Activated naive CD4-positive, alpha-beta T cell treated with anti-CD3 and anti-CD28 coated beads, Interleukin-2, amount 10 ng/mL, durations not matched to agents 7 days and 5 days (primary cell): ENCODE results near the gene ATP6V0C.

ENCODE experiments used
- CTCF ChIA-PET: fragments of 350-600 bp; sonication (Branson Sonifier 250); formaldehyde crosslinking; loops from one replicate; lab custom pipeline; 2021; ENCODE audit warnings: antibody characterized with exemption; lab: Charles Lee
- DNase-seq: peaks from one replicate; pipeline ENCODE4 v3.0.0-alpha.2; 2020
- H3K27ac Mint-ChIP-seq: one replicate; pipeline ENCODE4 v1.8.0; 2021; ENCODE audit warnings: mild to moderate bottlenecking, moderate library complexity, mixed read lengths
- H3K27me3 Mint-ChIP-seq: one replicate; pipeline ENCODE4 v1.8.0; 2021; ENCODE audit warnings: mild to moderate bottlenecking, mixed read lengths
- H3K36me3 Mint-ChIP-seq: one replicate; pipeline ENCODE4 v1.8.0; 2021; ENCODE audit warnings: mixed read lengths
- H3K4me1 Mint-ChIP-seq: one replicate; pipeline ENCODE4 v1.8.0; 2021; ENCODE audit warnings: mixed read lengths
- H3K4me3 Mint-ChIP-seq: one replicate; pipeline ENCODE4 v1.8.0; 2021; ENCODE audit warnings: mild to moderate bottlenecking, moderate library complexity, mixed read lengths
- H3K9me3 Mint-ChIP-seq: one replicate; pipeline ENCODE4 v1.8.0; 2021; ENCODE audit warnings: mixed read lengths

Gene ATP6V0C

DNA sequence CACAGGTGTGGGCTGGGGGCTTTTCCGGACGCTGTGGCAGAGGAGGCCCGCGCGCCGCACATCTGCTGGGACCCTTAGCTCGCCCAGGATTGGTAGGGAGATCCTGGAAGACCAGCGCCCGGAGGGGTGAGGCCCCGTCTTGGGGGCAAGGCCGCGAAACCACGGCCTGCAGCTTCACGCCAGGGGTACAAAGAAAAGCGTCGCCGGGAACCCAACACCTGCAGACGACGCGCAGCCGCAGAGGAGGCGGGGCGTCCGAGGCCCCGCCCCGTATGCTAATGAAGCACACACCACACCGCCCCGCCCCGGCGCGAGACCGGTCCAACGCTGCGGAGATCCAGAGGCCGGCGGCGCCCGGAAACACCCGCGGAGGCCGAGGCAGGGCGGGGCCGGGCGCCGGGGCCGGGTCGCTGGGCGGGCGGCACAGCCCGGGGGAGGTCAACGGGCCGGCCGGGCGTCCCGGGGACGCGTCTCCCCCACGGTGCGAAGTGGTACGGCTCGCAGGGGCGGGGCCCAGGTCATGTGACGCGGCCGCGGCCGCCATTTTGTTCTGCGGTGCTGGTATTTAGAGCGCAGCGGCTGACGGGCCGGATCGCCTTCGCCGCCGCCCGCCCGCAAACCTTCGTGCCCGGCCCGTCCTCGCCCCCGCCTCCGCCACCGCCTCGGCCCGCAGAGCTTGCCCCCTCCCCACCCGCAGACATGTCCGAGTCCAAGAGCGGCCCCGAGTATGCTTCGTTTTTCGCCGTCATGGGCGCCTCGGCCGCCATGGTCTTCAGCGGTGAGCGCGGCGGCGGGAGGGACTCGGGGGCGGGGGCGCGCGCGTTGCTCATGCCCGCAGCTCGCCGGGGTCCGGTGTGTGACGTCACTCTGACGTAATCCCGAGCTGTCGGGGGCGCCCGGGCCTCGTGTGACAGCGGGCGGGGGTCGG is at the start of gene ATP6V0C:
TSS of gene ATP6V0C (plus strand) at position 548 of the 928 bp plus-strand sequence. CDS start at position 700, 152 bp downstream.
- Mint-ChIP-seq H3K4me1 (peaks cover 44% of the 10 kb centered on the region), H3K36me3 (peaks cover 8% of the 10 kb centered on the region), H3K27ac (peak within 1 kb of the TSS; percentile 95)

DNA sequence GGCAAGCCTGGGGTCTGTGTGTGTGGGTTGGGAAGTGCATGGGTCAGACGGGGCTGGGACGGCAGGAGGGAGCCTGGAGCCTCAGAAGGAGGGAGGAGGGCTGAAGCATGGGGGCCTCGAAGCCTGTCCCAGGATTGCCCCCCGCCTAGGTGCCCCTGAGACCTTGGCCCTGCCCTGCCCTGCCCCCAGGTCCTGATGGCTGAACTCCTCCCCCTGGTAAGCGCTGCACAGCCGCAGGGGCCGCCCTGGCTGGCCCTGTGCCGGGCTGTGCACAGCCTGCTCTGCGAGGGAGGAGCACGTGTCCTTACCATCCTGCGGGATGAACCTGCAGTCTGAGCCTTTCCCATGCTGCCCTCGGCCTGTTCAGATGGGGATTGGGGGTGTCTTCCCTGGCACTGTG is 49.4 kb upstream of the ATP6V0C start:
- peaks cover 2% of the 10 kb centered on the region for H3K36me3 Mint-ChIP-seq
- no peak overlapping the region for H3K4me3 Mint-ChIP-seq
- peaks cover 35% of the 10 kb centered on the region for H3K27me3 Mint-ChIP-seq
- no peak for DNase-seq
- CTCF ChIA-PET = no interaction called here
- peaks cover 12% of the 10 kb centered on the region for H3K4me1 Mint-ChIP-seq
- no peaks in the 10 kb centered on the region for H3K9me3 Mint-ChIP-seq
- no peak overlapping the region for H3K27ac Mint-ChIP-seq

More for the DNA sequence above, at the start of gene ATP6V0C:
- peak within 1 kb of the TSS; percentile 91 for H3K4me3 Mint-ChIP-seq
- H3K27me3 Mint-ChIP-seq = peaks cover 24% of the 10 kb centered on the region
- DNase-seq = peak; percentile 94
- CTCF ChIA-PET = no interaction called here
- H3K9me3 Mint-ChIP-seq = no peaks in the 10 kb centered on the region

DNA sequence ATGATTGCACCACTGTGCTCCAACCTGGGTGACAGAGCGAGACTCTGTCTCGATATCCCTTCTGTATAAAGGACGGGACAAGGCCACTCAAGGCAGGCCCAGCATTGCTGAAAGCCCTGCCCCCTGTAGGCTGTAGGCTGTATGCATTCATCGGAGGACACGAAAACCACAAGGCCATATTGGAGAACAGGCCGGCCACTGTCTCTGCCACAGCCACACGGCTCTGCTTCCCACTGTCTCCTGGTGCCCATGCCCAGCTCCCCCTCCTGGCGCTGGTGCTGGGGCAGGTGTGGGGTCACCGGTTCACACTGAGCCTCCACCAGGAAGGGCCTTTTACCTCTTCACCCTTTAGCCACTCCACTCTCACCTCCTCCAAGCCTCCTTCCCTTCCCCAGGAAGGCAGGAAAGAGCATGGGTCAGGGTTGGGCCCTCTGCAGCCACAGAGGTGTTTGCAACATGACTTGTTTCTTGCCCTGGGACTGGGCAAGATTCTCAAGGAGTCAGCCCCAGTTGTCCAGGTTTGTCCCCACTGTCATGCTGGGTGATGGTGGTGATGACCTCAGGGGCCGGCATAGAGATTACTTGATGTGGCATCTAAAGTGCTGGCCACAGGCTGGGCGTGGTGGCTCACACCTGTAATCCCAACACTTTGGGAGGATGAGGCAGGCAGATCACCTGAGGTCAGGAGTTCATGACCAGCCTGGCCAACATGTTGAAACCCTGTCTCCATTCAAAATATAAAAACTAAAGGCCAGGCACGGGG is 47.9 kb upstream of the ATP6V0C start:
- Mint-ChIP-seq H3K4me1 (peaks cover 5% of the 10 kb centered on the region), H3K27me3 (peaks cover 50% of the 10 kb centered on the region), H3K27ac (no peak overlapping the region), H3K4me3 (no peak overlapping the region), H3K9me3 (no peaks in the 10 kb centered on the region), H3K36me3 (no peaks in the 10 kb centered on the region)
- DNase-seq = no peak
- CTCF ChIA-PET = interaction anchor here (0.9 kb wide), 1 partner anchor 240 kb away, joined by 6 read pairs; no protein-coding TSS in a partner anchor

DNA sequence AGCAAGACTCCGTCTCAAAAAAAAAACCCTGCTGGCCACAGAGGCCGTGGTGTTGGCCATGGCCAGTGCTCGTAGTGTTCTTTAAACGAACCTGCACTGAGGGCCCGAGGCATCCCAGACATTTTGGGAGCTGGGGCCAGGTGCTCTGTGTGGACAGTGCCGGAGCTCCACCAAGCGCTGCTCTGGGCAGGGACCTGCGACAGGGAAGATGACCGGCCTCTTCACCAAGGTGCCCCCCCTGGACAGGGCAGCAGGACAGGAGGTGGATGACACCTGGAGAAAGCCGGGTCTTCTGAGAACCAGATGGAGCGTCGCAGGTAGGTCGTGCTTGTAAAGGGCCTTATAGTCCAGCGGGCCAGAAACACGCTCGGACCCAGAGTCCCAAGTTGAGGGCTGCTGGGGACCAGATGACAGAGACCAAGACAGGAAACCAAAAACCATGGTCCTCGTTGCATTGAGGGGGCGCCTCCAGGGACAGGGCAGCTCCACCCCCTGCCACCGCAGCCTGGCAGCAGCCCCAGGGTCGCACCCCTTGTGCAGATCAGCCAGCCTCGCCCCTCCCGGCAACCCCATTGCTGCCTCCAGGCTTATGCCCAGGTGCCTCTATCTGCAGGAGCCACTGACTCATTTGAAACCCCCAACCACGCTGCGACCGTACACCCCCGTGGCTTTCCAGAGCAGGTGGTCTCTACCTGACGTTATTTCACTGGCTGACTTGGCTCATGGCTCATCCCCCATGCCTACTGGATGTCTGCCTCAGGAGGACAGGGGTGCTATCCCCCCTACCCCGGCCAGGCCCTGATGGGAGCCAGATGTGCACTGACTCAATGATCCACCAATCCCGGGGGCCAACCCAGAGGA is 46.9 kb upstream of the ATP6V0C start:
- Mint-ChIP-seq H3K9me3 (no peaks in the 10 kb centered on the region), H3K27ac (no peak overlapping the region), H3K4me1 (peaks cover 5% of the 10 kb centered on the region), H3K27me3 (peaks cover 57% of the 10 kb centered on the region), H3K4me3 (no peak overlapping the region), H3K36me3 (no peaks in the 10 kb centered on the region)
- CTCF ChIA-PET = no interaction called here
- no peak for DNase-seq

DNA sequence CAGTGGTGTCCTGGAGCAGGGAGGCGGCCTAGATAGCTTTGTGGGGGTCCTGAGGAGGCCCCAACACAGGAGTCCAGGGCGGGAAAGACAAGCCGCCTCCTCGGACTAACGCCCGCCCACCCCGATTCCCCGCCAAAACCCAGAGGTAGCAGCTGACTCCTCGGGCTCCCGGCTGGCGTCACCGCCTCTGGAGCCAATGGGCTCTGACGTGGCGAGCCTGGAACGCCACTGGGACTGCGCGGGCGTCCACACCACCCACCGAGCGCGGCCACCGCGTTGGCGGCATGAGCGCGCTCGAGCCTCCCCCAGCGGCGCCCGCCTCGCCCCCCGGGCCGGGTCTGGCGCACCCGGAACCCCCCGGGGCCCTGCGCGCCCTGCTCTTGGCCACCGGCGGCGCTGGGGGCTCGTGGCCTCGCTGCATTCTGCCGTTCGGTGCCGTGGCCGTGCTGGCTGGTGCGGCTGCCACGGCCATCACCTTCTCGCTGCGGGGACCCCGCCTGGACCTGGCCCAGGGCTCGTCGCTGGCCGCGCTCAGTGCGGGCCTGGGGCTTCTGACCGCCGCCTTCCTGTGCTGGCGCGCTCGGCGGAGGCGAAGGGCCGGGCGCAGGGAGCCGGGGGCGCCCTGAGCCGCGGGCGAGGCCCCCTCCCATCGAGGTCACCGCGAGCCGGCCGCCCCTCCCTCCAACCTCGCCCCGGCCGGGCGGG is 46.1 kb upstream of the ATP6V0C start:
- H3K9me3 Mint-ChIP-seq = no peaks in the 10 kb centered on the region
- H3K27me3 Mint-ChIP-seq = peaks cover 65% of the 10 kb centered on the region
- H3K27ac Mint-ChIP-seq = no peak overlapping the region
- no peak overlapping the region for H3K4me3 Mint-ChIP-seq
- no peaks in the 10 kb centered on the region for H3K36me3 Mint-ChIP-seq
- H3K4me1 Mint-ChIP-seq = peaks cover 5% of the 10 kb centered on the region
- no peak for DNase-seq
- CTCF ChIA-PET = no interaction called here

DNA sequence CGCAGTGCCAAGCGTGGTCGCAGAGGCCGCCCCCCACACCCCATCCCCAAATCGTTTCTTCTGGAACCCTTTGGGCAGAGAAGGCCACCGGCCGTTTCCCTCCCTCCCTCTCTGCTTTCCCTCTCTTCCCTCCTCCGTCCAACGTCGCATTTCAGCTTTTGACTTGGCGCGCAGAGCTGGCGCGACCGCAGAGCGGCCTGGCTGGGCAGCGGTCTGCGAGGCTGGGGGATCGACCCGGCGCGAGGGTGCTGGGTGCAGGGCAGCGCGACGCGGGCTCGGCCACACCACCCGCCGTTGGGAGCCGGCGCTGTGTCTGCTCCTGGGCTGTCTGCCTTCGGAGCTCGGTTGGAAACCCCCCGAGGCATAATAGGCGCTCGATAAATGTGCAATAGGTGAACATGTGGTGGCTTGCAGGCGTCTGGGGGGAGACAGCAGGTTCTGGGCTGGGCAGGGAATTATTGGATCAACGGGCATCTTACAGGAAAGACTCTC is 45.5 kb upstream of the ATP6V0C start:
- Mint-ChIP-seq H3K27me3 (peaks cover 71% of the 10 kb centered on the region), H3K4me1 (peaks cover 9% of the 10 kb centered on the region), H3K36me3 (no peaks in the 10 kb centered on the region), H3K9me3 (no peaks in the 10 kb centered on the region), H3K27ac (no peak overlapping the region), H3K4me3 (no peak overlapping the region)
- CTCF ChIA-PET = interaction anchor here (2.0 kb wide), 1 partner anchor 18 kb away, joined by 5 read pairs; no protein-coding TSS in a partner anchor
- no peak for DNase-seq

DNA sequence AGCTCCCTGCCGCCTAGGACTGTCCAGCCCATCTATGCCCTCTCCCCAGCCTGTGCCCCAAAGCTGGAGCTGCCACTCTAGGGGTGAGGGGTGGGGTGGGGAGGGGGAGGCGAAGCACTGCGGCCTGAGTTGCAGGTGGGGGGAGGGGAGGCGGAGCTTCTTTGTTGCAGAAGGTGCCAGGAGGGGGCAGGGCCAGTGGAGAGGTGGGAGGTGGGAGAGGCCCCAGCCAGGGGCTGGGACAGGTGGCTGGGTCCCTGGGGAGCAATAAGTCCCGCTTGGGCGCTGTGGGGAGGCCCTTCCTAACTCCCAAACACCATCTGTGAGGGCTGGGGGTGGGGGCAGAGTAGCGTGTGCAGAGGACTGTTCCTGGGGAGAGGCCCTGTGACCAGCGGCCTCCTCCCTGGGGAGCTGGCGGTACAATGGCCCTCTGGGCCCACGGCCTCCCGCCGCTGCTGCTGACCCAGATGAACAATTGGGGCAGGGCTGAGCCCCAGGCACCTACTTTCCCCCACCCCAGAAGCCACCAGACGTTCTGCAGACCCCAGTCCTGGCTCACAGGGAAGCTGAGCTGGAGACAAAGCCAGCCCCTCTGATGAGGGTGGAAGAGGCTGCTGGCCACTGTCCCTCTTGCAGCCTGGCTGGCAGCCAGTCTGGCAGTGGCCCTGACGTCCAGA is 44.9 kb upstream of the ATP6V0C start:
- no peak for DNase-seq
- H3K27ac Mint-ChIP-seq = no peak overlapping the region
- no peak overlapping the region for H3K4me3 Mint-ChIP-seq
- peaks cover 11% of the 10 kb centered on the region for H3K4me1 Mint-ChIP-seq
- H3K27me3 Mint-ChIP-seq = peaks cover 75% of the 10 kb centered on the region
- H3K36me3 Mint-ChIP-seq = no peaks in the 10 kb centered on the region
- no peaks in the 10 kb centered on the region for H3K9me3 Mint-ChIP-seq
- CTCF ChIA-PET = interaction anchor here (2.0 kb wide), 1 partner anchor 17 kb away, joined by 5 read pairs; no protein-coding TSS in a partner anchor

DNA sequence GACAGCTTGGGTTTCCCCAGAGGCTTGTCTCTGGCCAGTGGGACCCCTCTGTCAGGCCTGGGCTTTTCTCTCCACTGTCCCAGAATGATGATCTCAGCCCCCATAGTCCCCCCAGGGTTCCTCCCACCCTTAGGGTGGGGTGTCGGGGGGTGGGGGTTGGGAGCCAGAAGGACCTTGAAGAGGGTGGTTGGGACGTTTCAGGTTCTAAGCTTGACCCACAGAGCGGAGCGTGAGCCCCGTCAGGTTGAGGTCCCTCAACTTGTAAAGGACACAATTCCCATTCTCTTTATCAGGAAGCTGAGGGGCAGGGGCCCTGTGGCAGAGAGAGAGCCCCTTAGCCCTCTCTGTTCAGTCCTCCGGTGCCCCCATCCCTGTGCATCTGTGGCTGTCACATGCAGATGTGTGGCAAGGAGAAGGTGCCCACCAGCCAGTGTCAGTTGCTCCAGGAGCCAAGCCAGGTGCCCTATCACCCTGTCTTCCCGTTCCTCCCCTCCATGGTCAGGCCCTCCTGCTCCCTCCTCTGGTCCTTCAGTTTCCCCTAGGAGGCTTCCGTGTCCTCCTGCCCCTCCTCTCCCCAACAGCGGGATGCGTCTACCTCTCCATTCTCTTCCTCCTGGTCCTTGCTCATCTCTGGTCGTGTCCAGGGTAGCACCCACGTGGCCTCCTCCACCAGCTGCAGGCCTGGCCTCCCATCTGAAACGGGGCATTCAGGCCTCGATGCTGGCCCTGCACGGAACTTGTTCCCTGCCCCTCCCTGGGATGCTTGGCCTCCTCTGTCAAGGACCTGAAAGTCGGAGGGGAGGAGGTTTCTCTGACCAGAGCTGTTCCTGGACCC is 44.1 kb upstream of the ATP6V0C start:
- no peak for DNase-seq
- no peaks in the 10 kb centered on the region for H3K36me3 Mint-ChIP-seq
- no peak overlapping the region for H3K27ac Mint-ChIP-seq
- no peak overlapping the region for H3K4me3 Mint-ChIP-seq
- no peaks in the 10 kb centered on the region for H3K9me3 Mint-ChIP-seq
- peaks cover 11% of the 10 kb centered on the region for H3K4me1 Mint-ChIP-seq
- H3K27me3 Mint-ChIP-seq = peaks cover 79% of the 10 kb centered on the region
- CTCF ChIA-PET = interaction anchor here (2.0 kb wide), 1 partner anchor 17 kb away, joined by 5 read pairs; no protein-coding TSS in a partner anchor

DNA sequence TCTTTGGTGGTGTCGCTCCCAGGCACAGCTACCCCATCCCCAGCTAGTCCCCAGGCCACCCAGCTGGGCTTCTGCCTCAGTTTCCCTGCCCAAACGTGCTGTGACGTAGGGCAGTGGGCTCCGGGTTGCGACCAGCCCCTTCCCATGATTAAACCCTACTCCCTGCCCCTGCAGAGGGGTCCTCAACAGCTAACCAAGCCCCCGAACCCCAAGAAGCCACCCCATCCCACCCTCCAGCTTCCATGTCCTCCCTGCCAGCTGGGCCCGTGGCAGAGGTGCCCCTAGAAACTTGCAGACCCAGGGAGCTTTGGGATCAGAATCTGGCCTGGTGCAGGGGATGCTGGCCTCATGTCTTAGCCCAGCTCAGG is 43.5 kb upstream of the ATP6V0C start:
- no peak for DNase-seq
- H3K27ac Mint-ChIP-seq = no peak overlapping the region
- H3K9me3 Mint-ChIP-seq = no peaks in the 10 kb centered on the region
- H3K27me3 Mint-ChIP-seq = peaks cover 79% of the 10 kb centered on the region
- H3K4me3 Mint-ChIP-seq = no peak overlapping the region
- CTCF ChIA-PET = interaction anchor here (2.0 kb wide), 1 partner anchor 16 kb away, joined by 5 read pairs; no protein-coding TSS in a partner anchor
- no peaks in the 10 kb centered on the region for H3K36me3 Mint-ChIP-seq
- H3K4me1 Mint-ChIP-seq = peaks cover 11% of the 10 kb centered on the region

DNA sequence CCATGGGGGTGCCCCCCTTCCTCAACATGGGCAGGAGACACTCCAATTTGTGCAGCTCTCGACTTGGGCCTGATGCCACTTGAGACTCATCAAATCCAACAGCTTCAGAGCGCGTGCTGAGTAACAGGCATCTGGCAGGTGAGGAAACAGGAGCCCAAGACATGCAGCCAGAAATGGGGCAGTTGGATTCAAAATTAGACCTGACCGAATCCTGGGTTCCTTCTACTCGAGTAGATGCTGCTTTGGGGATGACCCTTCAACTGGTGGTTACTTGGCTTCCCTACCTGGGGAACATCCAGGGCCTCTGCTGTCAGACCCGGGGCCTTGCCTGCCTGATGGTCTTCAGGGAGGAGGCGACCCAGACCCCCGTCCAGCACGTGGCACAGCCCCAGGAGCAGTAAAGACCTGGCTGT is 43.1 kb upstream of the ATP6V0C start:
- peaks cover 79% of the 10 kb centered on the region for H3K27me3 Mint-ChIP-seq
- CTCF ChIA-PET = no interaction called here
- H3K9me3 Mint-ChIP-seq = no peaks in the 10 kb centered on the region
- H3K4me1 Mint-ChIP-seq = peaks cover 11% of the 10 kb centered on the region
- DNase-seq = no peak
- H3K36me3 Mint-ChIP-seq = no peaks in the 10 kb centered on the region
- H3K4me3 Mint-ChIP-seq = no peak overlapping the region
- H3K27ac Mint-ChIP-seq = no peak overlapping the region

DNA sequence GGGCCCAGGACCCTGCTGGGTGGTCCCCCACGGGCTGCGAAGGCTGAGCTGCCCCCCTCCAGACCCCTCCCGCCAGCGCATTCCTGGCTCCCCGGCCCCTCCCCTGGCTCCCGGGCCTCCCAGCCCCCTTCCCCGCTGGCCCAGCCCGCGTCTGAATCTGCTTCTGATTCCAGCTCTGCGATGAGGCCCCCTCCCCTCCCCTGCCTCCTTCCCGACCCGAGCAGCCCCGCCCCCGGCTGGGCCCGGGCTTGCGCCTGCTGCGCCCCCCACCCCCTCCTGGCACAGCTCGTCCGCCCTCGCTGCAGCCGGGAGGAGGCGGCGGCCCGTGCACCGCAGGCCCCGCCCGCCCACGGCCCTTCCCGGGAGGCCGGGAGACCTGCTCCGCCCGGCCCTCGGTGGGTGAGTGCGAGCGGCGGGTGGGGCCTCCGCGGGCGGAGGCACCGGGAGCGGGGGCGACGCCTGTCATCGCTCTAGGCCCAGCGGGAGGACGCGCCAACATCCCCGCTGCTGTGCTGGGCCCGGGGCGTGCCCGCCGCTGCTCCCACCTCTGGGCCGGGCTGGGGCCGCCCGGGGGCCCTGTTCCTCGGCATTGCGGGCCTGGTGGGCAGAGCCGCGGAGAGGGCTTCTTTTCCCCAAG is 42.6 kb upstream of the ATP6V0C start, which contains the start of gene NTN3:
TSS of gene NTN3 (plus strand) at position 282 of the 637 bp plus-strand sequence. CDS start 405 bp downstream, outside the sequence.
- Mint-ChIP-seq H3K4me1 (peaks cover 15% of the 10 kb centered on the region), H3K9me3 (no peaks in the 10 kb centered on the region), H3K27ac (no peak within 1 kb of the TSS), H3K4me3 (no peak within 1 kb of the TSS), H3K36me3 (no peaks in the 10 kb centered on the region), H3K27me3 (peaks cover 81% of the 10 kb centered on the region)
- DNase-seq = no peak
- CTCF ChIA-PET = interaction anchor here (1.1 kb wide), 1 partner anchor 16 kb away, joined by 3 read pairs; no protein-coding TSS in a partner anchor
